Neural progenitor cell (in vitro differentiated cells): Measurements from ENCODE around the gene RWDD2A.

Source experiments
- CTCF ChIP-seq: fragments of 200-600 bp; sonication (generic); IDR thresholded peaks from 2 replicates; pipeline ENCODE4 v1.5.1; 2017; ENCODE audit warnings: antibody characterized with exemption, mild to moderate bottlenecking
- EZH2 ChIP-seq: fragments of 200-600 bp; sonication (generic); IDR thresholded peaks from 2 replicates; pipeline ENCODE4 v1.6.1; 2017; ENCODE audit warnings: antibody characterized with exemption, mild to moderate bottlenecking, moderate library complexity
- EZH2phosphoT487 ChIP-seq: fragments of 200-600 bp; sonication (generic); IDR thresholded peaks from 2 replicates; pipeline ENCODE4 v1.6.1; 2017; ENCODE audit warnings: antibody characterized with exemption

GRCh38 chr6:83193747-83194566 lies 800 bp downstream of the RWDD2A start:
- TF ChIP-seq CTCF, result no peak
- TF ChIP-seq EZH2phosphoT487, result no peak
- no peak for TF ChIP-seq EZH2
